ENCODE results near the gene RAI2. TPM values are rescaled to one million over a fixed set of nuclear protein-coding genes. Genes with fewer than 3 reads are reported as not detected.

The RAI2 gene
- total RNA-seq, 1 experiment from 2014 or later = 0.18 TPM

- Mint-ChIP-seq H3K4me1 (ENCODE audit: low read depth, unreplicated experiment) (no peaks in the 10 kb centered on the region), H3K27ac (ENCODE audit: unreplicated experiment) (no peak overlapping the region), H3K4me3 (ENCODE audit: unreplicated experiment) (no peak overlapping the region), H3K9me3 (ENCODE audit: unreplicated experiment) (no peaks in the 10 kb centered on the region), H3K27me3 (ENCODE audit: insufficient read depth, unreplicated experiment) (peaks cover 8% of the 10 kb centered on the region), H3K36me3 (ENCODE audit: insufficient read depth, unreplicated experiment) (no peaks in the 10 kb centered on the region)
- Histone ChIP-seq H3K4me3 (ENCODE audit: low read depth, low read length) (no peak overlapping the region), H3K36me3 (ENCODE audit: control insufficient read depth, insufficient read depth, low read length) (no peaks in the 10 kb centered on the region), H3K4me1 (no peaks in the 10 kb centered on the region), H3K27me3 (replicated peaks; ENCODE audit: control insufficient read depth, insufficient read depth, low read length) (no peaks in the 10 kb centered on the region), H3K9me3 (no peaks in the 10 kb centered on the region)
- DNase-seq = no peak
- CTCF ChIA-PET = no interaction called here
- POLR2A ChIA-PET = no interaction called here
- intact Hi-C loops (cut with micrococcal nuclease; ENCODE audit: unreplicated experiment) = no loop called here
- no TSS peak for BruUV-seq (replicated peaks)
- TF ChIP-seq, protein P1, sequence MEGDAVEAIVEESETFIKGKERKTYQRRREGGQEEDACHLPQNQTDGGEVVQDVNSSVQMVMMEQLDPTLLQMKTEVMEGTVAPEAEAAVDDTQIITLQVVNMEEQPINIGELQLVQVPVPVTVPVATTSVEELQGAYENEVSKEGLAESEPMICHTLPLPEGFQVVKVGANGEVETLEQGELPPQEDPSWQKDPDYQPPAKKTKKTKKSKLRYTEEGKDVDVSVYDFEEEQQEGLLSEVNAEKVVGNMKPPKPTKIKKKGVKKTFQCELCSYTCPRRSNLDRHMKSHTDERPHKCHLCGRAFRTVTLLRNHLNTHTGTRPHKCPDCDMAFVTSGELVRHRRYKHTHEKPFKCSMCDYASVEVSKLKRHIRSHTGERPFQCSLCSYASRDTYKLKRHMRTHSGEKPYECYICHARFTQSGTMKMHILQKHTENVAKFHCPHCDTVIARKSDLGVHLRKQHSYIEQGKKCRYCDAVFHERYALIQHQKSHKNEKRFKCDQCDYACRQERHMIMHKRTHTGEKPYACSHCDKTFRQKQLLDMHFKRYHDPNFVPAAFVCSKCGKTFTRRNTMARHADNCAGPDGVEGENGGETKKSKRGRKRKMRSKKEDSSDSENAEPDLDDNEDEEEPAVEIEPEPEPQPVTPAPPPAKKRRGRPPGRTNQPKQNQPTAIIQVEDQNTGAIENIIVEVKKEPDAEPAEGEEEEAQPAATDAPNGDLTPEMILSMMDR (IDR thresholded peaks at IDR 0.05; ENCODE audit: insufficient read depth in 1 of 2, low read depth in 1 of 2, low read length in 1 of 2, severe bottlenecking in 1 of 2, unreplicated experiment in 1 of 2) = no peak
Measured at GRCh38 chrX:17829566-17829965, 31.5 kb downstream of the RAI2 start.

DNA sequence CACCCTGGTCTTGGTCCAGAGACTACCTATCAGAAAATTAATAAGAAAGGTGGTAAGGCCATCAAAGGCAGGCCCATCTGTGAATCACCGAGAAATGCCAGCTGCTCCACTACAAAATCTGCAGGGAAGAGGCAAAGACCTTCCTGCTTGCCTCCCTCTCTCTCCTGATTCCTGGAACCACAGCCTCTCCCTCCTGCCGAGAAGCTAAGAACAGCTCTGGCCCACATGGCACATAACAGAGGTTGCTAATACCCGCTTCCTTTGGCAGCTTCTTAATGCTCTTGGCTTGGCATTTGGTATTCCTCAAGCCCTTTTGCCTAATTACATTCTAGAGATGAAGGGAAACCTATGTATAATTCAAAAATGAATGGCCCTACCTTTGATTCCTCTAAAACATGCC, 32.9 kb downstream of the RAI2 start:
- no TSS peak for BruUV-seq (replicated peaks)
- Histone ChIP-seq H3K4me3 (ENCODE audit: low read depth, low read length) (no peak overlapping the region), H3K4me1 (no peaks in the 10 kb centered on the region), H3K36me3 (ENCODE audit: control insufficient read depth, insufficient read depth, low read length) (no peaks in the 10 kb centered on the region), H3K27me3 (replicated peaks; ENCODE audit: control insufficient read depth, insufficient read depth, low read length) (no peaks in the 10 kb centered on the region), H3K9me3 (no peaks in the 10 kb centered on the region)
- POLR2A ChIA-PET = no interaction called here
- intact Hi-C loops (cut with micrococcal nuclease; ENCODE audit: unreplicated experiment) = no loop called here
- no peaks in the 10 kb centered on the region for H3K36me3 Mint-ChIP-seq (ENCODE audit: insufficient read depth, unreplicated experiment)
- no peaks in the 10 kb centered on the region for H3K27me3 Mint-ChIP-seq (ENCODE audit: insufficient read depth, unreplicated experiment)
- no peaks in the 10 kb centered on the region for H3K9me3 Mint-ChIP-seq (ENCODE audit: unreplicated experiment)
- CTCF ChIA-PET = no interaction called here
- no peaks in the 10 kb centered on the region for H3K4me1 Mint-ChIP-seq (ENCODE audit: low read depth, unreplicated experiment)
- TF ChIP-seq, protein P1 (IDR thresholded peaks at IDR 0.05; ENCODE audit: insufficient read depth in 1 of 2, low read depth in 1 of 2, low read length in 1 of 2, severe bottlenecking in 1 of 2, unreplicated experiment in 1 of 2) = no peak
- H3K4me3 Mint-ChIP-seq (ENCODE audit: unreplicated experiment) = no peak overlapping the region
- DNase-seq = no peak
- no peak overlapping the region for H3K27ac Mint-ChIP-seq (ENCODE audit: unreplicated experiment)

GRCh38 chrX:17826609-17827496, 34.2 kb downstream of the RAI2 start:
- DNase-seq = no peak
- H3K27me3 Mint-ChIP-seq (ENCODE audit: insufficient read depth, unreplicated experiment) = no peaks in the 10 kb centered on the region
- H3K9me3 Mint-ChIP-seq (ENCODE audit: unreplicated experiment) = no peaks in the 10 kb centered on the region
- H3K4me1 ChIP-seq = no peaks in the 10 kb centered on the region
- H3K4me1 Mint-ChIP-seq (ENCODE audit: low read depth, unreplicated experiment) = no peaks in the 10 kb centered on the region
- no peaks in the 10 kb centered on the region for H3K36me3 Mint-ChIP-seq (ENCODE audit: insufficient read depth, unreplicated experiment)
- no peak overlapping the region for H3K4me3 Mint-ChIP-seq (ENCODE audit: unreplicated experiment)
- H3K9me3 ChIP-seq = no peaks in the 10 kb centered on the region
- BruUV-seq (replicated peaks) = no TSS peak
- POLR2A ChIA-PET = no interaction called here
- no peak overlapping the region for H3K4me3 ChIP-seq (ENCODE audit: low read depth, low read length)
- H3K27me3 ChIP-seq (replicated peaks; ENCODE audit: control insufficient read depth, insufficient read depth, low read length) = no peaks in the 10 kb centered on the region
- TF ChIP-seq, protein P1 (IDR thresholded peaks at IDR 0.05; ENCODE audit: insufficient read depth in 1 of 2, low read depth in 1 of 2, low read length in 1 of 2, severe bottlenecking in 1 of 2, unreplicated experiment in 1 of 2) = no peak
- no peak overlapping the region for H3K27ac Mint-ChIP-seq (ENCODE audit: unreplicated experiment)
- no peaks in the 10 kb centered on the region for H3K36me3 ChIP-seq (ENCODE audit: control insufficient read depth, insufficient read depth, low read length)
- intact Hi-C loops (cut with micrococcal nuclease; ENCODE audit: unreplicated experiment) = no loop called here
- CTCF ChIA-PET = no interaction called here
